Loucy (cell line): ENCODE data around the gene TMCO6.

Experiments used
- H2AFZ ChIP-seq: fragments of 200-600 bp; sonication (generic); 2 replicates; pipeline ENCODE4 v1.6.0; 2016; ENCODE audit warnings: antibody characterized with exemption, mild to moderate bottlenecking, low read length, moderate library complexity
- H3F3A ChIP-seq: fragments of 200-600 bp; 2 replicates; pipeline ENCODE4 v1.6.0; 2016; ENCODE audit warnings: antibody characterized with exemption, low read depth, mild to moderate bottlenecking
- H3K27me3 ChIP-seq: fragments of 200-600 bp; sonication (generic); 2 replicates; pipeline ENCODE4 v1.6.1; 2014; ENCODE audit warnings: low read length, mild to moderate bottlenecking; ENCODE audit not compliant: insufficient read depth, poor library complexity, severe bottlenecking
- H3K36me3 ChIP-seq: fragments of 200-600 bp; sonication (generic); 2 replicates; pipeline ENCODE4 v1.6.1; 2016; ENCODE audit warnings: low read length; ENCODE audit not compliant: insufficient read depth
- H3K4me1 ChIP-seq: fragments of 200-600 bp; sonication (generic); 2 replicates; pipeline ENCODE4 v1.5.1; 2014; ENCODE audit warnings: low read length, mild to moderate bottlenecking; ENCODE audit not compliant: insufficient read depth, poor library complexity, severe bottlenecking
- H3K4me2 ChIP-seq: fragments of 200-600 bp; sonication (generic); 2 replicates; pipeline ENCODE4 v1.6.0; 2014; ENCODE audit warnings: antibody characterized with exemption, low read length, low read depth, mild to moderate bottlenecking; ENCODE audit not compliant: poor library complexity, severe bottlenecking
- H3K4me3 ChIP-seq: fragments of 200-600 bp; sonication (generic); 2 replicates; pipeline ENCODE4 v1.5.1; 2014; ENCODE audit warnings: low read length, mild to moderate bottlenecking, mixed read lengths; ENCODE audit not compliant: poor library complexity, severe bottlenecking
- H3K79me2 ChIP-seq: fragments of 200-600 bp; sonication (generic); 2 replicates; pipeline ENCODE4 v1.6.1; 2014; ENCODE audit warnings: low read length; ENCODE audit not compliant: insufficient read depth
- H3K9ac ChIP-seq: fragments of 200-600 bp; sonication (generic); 2 replicates; pipeline ENCODE4 v1.6.0; 2014; ENCODE audit warnings: mild to moderate bottlenecking, low read depth, low read length, moderate library complexity; ENCODE audit not compliant: poor library complexity, severe bottlenecking
- H3K9me2 ChIP-seq: fragments of 200-600 bp; sonication (generic); replicated peaks from 2 replicates; pipeline ENCODE4 v1.6.1; 2016; ENCODE audit warnings: low read depth, low read length, mixed read lengths
- H3K9me3 ChIP-seq: fragments of 200-600 bp; sonication (generic); 2 replicates; pipeline ENCODE4 v1.6.1; 2014; ENCODE audit warnings: mild to moderate bottlenecking, antibody characterized with exemption, low read length, low read depth; ENCODE audit not compliant: insufficient read depth
- H4K20me1 ChIP-seq: fragments of 200-600 bp; sonication (generic); 2 replicates; pipeline ENCODE4 v1.6.0; 2014; ENCODE audit warnings: antibody characterized with exemption, low read length, mild to moderate bottlenecking; ENCODE audit not compliant: insufficient read depth, poor library complexity, severe bottlenecking
- EZH2phosphoT487 ChIP-seq: fragments of 200-600 bp; IDR thresholded peaks from 2 replicates; pipeline ENCODE4 v1.6.1; 2018; ENCODE audit warnings: antibody characterized with exemption, mild to moderate bottlenecking, moderate library complexity, borderline replicate concordance
- TF ChIP-seq, protein P1 (sequence below): fragments of 200-600 bp; sonication (generic); conservative IDR thresholded peaks from 2 replicates; pipeline ENCODE4 v1.5.1; 2014; ENCODE audit warnings: mild to moderate bottlenecking, antibody characterized with exemption, low read length

Gene TMCO6

GRCh38 chr5:140671472-140672125 is 32.3 kb downstream of the TMCO6 start:
- peaks cover 17% of the 10 kb centered on the region for H3K79me2 ChIP-seq
- no peaks in the 10 kb centered on the region for H3K27me3 ChIP-seq
- H4K20me1 ChIP-seq: peaks cover 14% of the 10 kb centered on the region
- H3K9ac ChIP-seq: no peak overlapping the region
- no peaks in the 10 kb centered on the region for H3F3A ChIP-seq
- H3K9me3 ChIP-seq: no peaks in the 10 kb centered on the region
- H3K9me2 ChIP-seq: no peaks in the 10 kb centered on the region
- peaks cover 63% of the 10 kb centered on the region; the same call in 1 of the 2 replicates for H3K36me3 ChIP-seq
- no peak overlapping the region for H3K4me3 ChIP-seq
- TF ChIP-seq, protein P1, sequence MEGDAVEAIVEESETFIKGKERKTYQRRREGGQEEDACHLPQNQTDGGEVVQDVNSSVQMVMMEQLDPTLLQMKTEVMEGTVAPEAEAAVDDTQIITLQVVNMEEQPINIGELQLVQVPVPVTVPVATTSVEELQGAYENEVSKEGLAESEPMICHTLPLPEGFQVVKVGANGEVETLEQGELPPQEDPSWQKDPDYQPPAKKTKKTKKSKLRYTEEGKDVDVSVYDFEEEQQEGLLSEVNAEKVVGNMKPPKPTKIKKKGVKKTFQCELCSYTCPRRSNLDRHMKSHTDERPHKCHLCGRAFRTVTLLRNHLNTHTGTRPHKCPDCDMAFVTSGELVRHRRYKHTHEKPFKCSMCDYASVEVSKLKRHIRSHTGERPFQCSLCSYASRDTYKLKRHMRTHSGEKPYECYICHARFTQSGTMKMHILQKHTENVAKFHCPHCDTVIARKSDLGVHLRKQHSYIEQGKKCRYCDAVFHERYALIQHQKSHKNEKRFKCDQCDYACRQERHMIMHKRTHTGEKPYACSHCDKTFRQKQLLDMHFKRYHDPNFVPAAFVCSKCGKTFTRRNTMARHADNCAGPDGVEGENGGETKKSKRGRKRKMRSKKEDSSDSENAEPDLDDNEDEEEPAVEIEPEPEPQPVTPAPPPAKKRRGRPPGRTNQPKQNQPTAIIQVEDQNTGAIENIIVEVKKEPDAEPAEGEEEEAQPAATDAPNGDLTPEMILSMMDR: no peak
- no peak for TF ChIP-seq EZH2phosphoT487
- H2AFZ ChIP-seq: no peak overlapping the region
- H3K4me2 ChIP-seq: no peak overlapping the region
- H3K4me1 ChIP-seq: peaks cover 12% of the 10 kb centered on the region

DNA sequence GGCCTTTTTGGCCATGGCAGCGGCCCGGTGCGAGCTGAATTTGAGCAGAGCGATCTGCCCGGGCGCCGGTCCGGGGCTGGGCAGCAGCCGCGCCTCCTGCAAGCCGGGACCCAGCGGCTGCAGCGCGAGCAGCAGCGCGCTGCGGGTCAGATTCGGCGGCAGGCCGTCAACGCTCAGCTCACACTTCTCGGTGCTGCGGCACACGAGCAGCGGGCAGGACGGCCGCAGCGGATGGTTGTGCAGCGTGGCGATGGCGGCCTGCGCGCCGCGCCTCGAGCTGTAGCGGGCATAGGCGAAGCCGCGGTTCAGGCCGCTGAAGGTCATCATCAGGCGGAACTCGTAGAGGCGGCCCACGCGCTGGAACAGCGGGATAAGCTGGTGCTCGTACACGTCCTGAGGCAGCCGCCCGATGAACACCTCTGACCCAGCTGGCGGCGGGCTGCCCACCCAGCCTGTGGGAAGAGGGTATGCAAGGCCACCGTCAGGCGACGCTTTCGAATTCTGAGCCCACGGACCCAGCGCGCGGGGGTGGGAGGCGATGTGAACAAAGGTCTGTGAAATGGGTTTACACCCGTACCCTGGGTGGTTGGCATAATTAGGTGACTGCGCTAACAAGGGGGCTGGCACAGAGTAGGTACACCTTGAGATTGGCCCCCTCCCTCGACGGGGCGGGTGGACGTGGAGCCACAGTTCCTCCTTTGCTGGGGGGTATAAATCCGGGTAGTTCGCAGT is 33.4 kb downstream of the TMCO6 start:
- Histone ChIP-seq H3K79me2 (peaks cover 7% of the 10 kb centered on the region; the same call in 1 of the 2 replicates), H3K4me3 (no peak overlapping the region), H3K36me3 (peaks cover 74% of the 10 kb centered on the region; the same call in 1 of the 2 replicates), H3K9me2 (no peaks in the 10 kb centered on the region), H3K9ac (no peak overlapping the region), H3F3A (no peaks in the 10 kb centered on the region), H3K9me3 (no peaks in the 10 kb centered on the region), H3K27me3 (no peaks in the 10 kb centered on the region), H2AFZ (no peak overlapping the region), H3K4me2 (no peak overlapping the region), H3K4me1 (peaks cover 2% of the 10 kb centered on the region), H4K20me1 (peaks cover 4% of the 10 kb centered on the region)
- TF ChIP-seq, protein P1: no peak

GRCh38 chr5:140673187-140673976 is 34.1 kb downstream of the TMCO6 start, which contains the start of gene DND1:
Gene DND1, minus strand, starts transcription at chr5:140673576. Its CDS starts 34 bp downstream, at chr5:140673542.
- Histone ChIP-seq H2AFZ (no peak within 1 kb of the TSS), H3K79me2 (peaks cover 4% of the 10 kb centered on the region; the same call in 1 of the 2 replicates), H3K9me3 (no peaks in the 10 kb centered on the region), H3K4me3 (no peak within 1 kb of the TSS), H3K4me1 (no peaks in the 10 kb centered on the region), H4K20me1 (peaks cover under 1% of the 10 kb centered on the region), H3K9me2 (no peaks in the 10 kb centered on the region), H3K27me3 (no peaks in the 10 kb centered on the region), H3K36me3 (peaks cover 77% of the 10 kb centered on the region; the same call in 1 of the 2 replicates), H3K4me2 (no peak within 1 kb of the TSS), H3K9ac (no peak within 1 kb of the TSS), H3F3A (no peaks in the 10 kb centered on the region)
- no peak for TF ChIP-seq EZH2phosphoT487
- TF ChIP-seq, protein P1: no peak
